IPS-18a (cell line): ENCODE data around the gene TLR4.

Experiments used
- H3K27ac ChIP-seq: one replicate; pipeline ENCODE4 v1.5.1; 2013; ENCODE audit warnings: low read length
- H3K27me3 ChIP-seq: one replicate; pipeline ENCODE4 v1.6.1; 2013; ENCODE audit warnings: mild to moderate bottlenecking, low read length; ENCODE audit not compliant: control insufficient read depth, insufficient read depth
- H3K36me3 ChIP-seq: one replicate; pipeline ENCODE4 v1.6.1; 2013; ENCODE audit warnings: low read depth, low read length; ENCODE audit not compliant: control insufficient read depth
- H3K4me1 ChIP-seq: one replicate; pipeline ENCODE4 v1.6.1; 2013; ENCODE audit warnings: low read depth, low read length; ENCODE audit not compliant: control insufficient read depth
- H3K4me3 ChIP-seq: one replicate; pipeline ENCODE4 v1.5.1; 2013; ENCODE audit warnings: low read length
- H3K9ac ChIP-seq: one replicate; pipeline ENCODE4 v1.6.1; 2013; ENCODE audit warnings: mild to moderate bottlenecking, low read length, moderate library complexity
- H3K9me3 ChIP-seq: one replicate; pipeline ENCODE4 v1.6.1; 2013; ENCODE audit warnings: low read depth, low read length; ENCODE audit not compliant: control insufficient read depth

The TLR4 gene

GRCh38 chr9:117746263-117746662 is 42.1 kb downstream of the TLR4 start:
- no peaks in the 10 kb centered on the region for H3K36me3 ChIP-seq
- H3K9ac ChIP-seq, result no peak overlapping the region
- no peaks in the 10 kb centered on the region for H3K27me3 ChIP-seq
- no peaks in the 10 kb centered on the region for H3K9me3 ChIP-seq
- no peak overlapping the region for H3K4me3 ChIP-seq
- no peak overlapping the region for H3K27ac ChIP-seq
- no peaks in the 10 kb centered on the region for H3K4me1 ChIP-seq

GRCh38 chr9:117747386-117747970 is 43.3 kb downstream of the TLR4 start:
- H3K27ac ChIP-seq, result no peak overlapping the region
- H3K4me1 ChIP-seq, result no peaks in the 10 kb centered on the region
- no peaks in the 10 kb centered on the region for H3K27me3 ChIP-seq
- no peak overlapping the region for H3K9ac ChIP-seq
- H3K36me3 ChIP-seq, result no peaks in the 10 kb centered on the region
- no peaks in the 10 kb centered on the region for H3K9me3 ChIP-seq
- H3K4me3 ChIP-seq, result no peak overlapping the region

DNA sequence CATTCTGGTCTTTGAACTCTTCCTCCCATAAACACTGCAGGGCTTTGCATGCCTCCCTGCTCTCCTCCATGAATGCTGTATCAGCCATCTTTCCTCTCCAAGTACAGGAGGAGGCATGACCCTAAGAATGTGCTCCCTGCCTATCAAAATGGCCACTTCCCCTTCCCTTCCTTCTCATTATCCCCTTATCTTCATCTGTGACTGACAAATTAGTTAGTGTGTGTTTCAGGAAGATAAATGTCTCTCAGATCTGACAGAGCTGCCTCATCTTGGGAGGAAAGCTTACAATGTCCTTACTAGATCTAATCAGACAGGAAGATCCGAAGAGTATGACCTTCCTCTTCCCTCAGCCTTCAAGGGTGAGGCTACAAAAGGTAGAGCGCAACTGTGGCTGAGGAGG is 46.2 kb downstream of the TLR4 start:
- H3K9me3 ChIP-seq, result no peaks in the 10 kb centered on the region
- H3K4me3 ChIP-seq, result no peak overlapping the region
- H3K27ac ChIP-seq, result no peak overlapping the region
- H3K4me1 ChIP-seq, result no peaks in the 10 kb centered on the region
- H3K9ac ChIP-seq, result no peak overlapping the region
- H3K27me3 ChIP-seq, result no peaks in the 10 kb centered on the region
- H3K36me3 ChIP-seq, result no peaks in the 10 kb centered on the region

GRCh38 chr9:117752894-117753293 is 48.7 kb downstream of the TLR4 start:
- Histone ChIP-seq H3K36me3 (no peaks in the 10 kb centered on the region), H3K27ac (no peak overlapping the region), H3K9ac (no peak overlapping the region), H3K27me3 (no peaks in the 10 kb centered on the region), H3K4me1 (no peaks in the 10 kb centered on the region), H3K9me3 (no peaks in the 10 kb centered on the region), H3K4me3 (no peak overlapping the region)

- no peak overlapping the region for H3K27ac ChIP-seq
- H3K4me3 ChIP-seq, result no peak overlapping the region
- no peak overlapping the region for H3K9ac ChIP-seq
- H3K36me3 ChIP-seq, result no peaks in the 10 kb centered on the region
- no peaks in the 10 kb centered on the region for H3K9me3 ChIP-seq
- H3K27me3 ChIP-seq, result no peaks in the 10 kb centered on the region
- no peaks in the 10 kb centered on the region for H3K4me1 ChIP-seq
These were observed 53.5 kb downstream of the TLR4 start for GRCh38 chr9:117757561-117758190.

DNA sequence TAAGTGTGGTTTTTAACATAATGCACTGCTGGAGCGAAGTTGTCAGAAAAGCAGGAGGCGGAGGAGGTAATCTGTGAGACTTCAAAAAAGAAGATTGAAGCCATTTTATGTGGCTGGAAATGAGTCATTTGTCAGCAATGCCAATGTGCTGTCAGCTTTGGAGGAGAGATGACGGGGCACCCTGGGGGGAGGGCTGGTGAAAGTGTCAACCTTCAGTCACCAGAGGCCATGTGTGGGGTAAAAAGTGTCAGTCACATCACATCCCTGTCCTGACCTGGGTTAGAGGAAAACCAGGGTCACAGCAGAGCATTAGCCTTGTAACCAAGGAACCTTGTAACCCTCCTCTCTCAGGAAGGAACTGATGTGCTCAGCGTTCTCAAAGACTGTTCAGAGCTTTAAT is 59.1 kb downstream of the TLR4 start:
- Histone ChIP-seq H3K27me3 (no peaks in the 10 kb centered on the region), H3K9me3 (no peaks in the 10 kb centered on the region), H3K36me3 (no peaks in the 10 kb centered on the region), H3K9ac (no peak overlapping the region), H3K4me3 (no peak overlapping the region), H3K27ac (no peak overlapping the region), H3K4me1 (peaks cover under 1% of the 10 kb centered on the region)

DNA sequence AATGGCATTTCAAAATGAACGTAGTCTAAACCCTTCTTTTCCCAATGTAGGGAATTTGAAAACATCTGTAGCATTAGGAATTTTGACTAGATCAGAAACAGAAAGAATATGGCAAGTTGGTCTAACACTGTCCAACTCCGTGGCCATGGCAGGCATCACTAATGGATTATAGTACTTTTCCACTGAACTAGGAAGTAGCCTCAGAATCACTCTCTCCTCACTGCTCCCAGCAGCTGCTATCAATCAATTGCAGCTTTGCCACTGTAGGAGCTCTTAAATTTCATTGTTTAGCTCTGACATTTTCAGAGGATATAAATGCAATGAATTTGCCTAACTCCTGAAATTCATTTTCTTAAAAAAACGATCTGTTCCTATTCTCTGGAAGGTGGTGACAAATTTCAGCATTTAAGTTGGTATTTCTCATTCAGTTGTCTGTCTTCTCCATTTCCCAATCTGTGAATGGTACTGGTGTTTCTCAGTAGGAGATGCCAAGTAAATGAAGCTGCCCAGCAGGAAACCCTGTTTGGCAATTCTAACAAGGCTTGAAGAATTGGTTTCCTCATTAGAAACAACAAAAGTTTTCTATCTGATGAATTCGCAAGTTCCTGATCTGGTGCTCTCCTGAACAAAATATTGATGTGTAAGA is 64.7 kb downstream of the TLR4 start:
- Histone ChIP-seq H3K9me3 (no peaks in the 10 kb centered on the region), H3K27me3 (no peaks in the 10 kb centered on the region), H3K9ac (no peak overlapping the region), H3K36me3 (no peaks in the 10 kb centered on the region), H3K4me1 (peaks cover 19% of the 10 kb centered on the region), H3K27ac (no peak overlapping the region), H3K4me3 (no peak overlapping the region)

DNA sequence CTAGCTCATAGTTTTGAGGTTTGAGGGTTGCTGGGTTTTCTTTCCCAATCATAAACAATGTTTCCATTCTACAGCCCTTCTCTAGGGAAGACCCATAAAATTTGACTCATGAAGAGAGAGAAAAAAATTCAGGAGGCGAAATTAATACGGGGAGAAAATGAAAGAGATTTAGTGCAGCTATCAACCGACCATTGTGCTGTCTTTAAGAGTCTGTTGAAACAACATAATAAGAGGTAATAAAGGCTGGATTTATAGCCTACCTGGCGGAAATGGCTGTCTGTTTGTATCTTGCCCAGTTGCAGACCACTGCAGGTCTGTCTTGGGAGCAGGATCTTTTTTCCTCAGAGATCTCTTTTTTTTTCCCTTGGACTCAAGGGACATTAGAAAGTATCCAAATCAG is 66.9 kb downstream of the TLR4 start:
- Histone ChIP-seq H3K9me3 (no peaks in the 10 kb centered on the region), H3K27me3 (no peaks in the 10 kb centered on the region), H3K4me3 (no peak overlapping the region), H3K27ac (no peak overlapping the region), H3K4me1 (peaks cover 19% of the 10 kb centered on the region), H3K9ac (no peak overlapping the region), H3K36me3 (no peaks in the 10 kb centered on the region)

DNA sequence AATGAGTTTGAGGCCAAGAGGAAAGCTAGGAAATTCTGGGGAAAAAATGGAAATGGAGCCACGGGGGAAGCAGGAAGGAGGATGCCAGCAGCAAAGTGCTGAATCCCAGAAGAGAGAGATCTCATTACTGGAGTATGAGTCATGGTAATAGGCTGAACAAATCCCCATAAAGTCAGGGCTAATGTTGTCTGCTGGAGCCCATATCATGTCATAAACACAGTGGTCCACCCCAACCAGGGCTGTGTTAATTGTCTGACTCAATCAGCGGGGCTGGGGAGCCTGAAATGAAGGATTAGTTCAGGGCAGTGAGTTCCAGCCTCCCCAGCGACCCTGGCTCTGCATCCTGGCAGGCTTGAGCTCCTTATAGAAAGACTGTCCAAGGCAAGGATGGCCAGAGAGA is 68.8 kb downstream of the TLR4 start:
- Histone ChIP-seq H3K9ac (no peak overlapping the region), H3K36me3 (no peaks in the 10 kb centered on the region), H3K27ac (no peak overlapping the region), H3K27me3 (no peaks in the 10 kb centered on the region), H3K4me1 (peaks cover 19% of the 10 kb centered on the region), H3K9me3 (no peaks in the 10 kb centered on the region), H3K4me3 (no peak overlapping the region)
